NCI-H2196 (cell line): Measurements from ENCODE around the gene LYPD6B.

ENCODE experiments used
- DNase-seq: peaks from one replicate; lab custom pipeline; 2025; ENCODE audit not compliant: unreplicated experiment; lab: John Stamatoyannopoulos, UW

LYPD6B gene

DNA sequence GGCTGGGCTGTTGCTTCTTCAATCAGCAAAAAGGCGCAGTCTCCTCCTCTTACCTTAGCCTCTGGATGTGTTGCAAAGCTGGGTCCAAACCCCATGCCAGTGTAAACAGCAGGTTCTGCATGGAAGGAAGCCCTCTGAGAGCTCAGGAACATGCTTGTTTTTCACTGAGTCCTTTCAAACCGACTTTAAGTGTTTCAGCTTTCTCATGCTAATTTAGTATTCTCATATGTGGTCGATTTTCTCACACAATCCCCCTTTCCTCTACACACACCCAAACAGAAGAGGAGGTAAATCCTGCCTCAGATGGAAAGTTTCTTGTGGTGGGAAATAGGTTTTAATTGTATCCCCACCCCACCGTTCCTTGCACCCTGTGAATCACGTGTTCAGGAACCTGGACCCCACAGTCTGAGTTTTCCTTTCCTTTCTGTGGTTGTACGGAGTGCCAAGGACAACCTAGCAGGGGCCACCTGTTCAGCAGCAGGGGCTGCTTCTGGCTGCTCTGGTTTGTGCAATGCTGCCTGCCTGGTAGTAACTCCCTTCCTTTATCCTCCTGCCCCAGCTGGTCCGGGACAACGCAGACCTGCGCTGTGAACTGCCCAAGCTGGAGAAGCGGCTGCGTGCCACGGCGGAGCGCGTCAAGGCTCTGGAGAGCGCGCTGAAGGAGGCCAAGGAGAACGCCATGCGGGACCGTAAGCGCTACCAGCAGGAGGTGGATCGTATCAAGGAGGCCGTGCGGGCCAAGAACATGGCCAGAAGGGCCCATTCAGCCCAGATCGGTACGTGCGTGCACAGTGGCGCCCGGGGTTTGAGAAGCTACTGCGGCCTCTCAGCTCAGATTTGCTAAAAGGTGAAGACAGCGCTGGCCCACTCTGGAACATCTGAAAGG lies 28.7 kb upstream of the LYPD6B start:
- DNase-seq, result no peak

DNA sequence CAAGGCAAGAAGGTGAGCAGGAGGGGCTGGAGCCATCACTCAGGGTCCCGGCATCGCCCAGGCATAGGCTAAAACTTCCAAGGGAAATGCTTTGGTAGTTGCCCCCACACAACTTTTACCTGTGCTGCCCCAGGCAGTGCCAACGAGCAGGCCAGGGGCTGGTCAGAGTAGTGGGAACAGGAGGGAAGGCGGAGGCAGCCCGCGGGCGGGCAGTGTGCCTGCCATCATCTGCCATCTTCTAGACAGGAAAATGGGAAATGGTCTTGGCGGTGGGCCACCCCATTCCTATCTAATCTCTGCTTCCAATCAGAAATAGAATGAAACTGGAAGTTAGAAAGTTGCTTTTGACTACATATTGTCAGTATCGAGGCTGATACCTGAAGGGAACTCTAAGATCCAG lies 26.0 kb upstream of the LYPD6B start:
- no peak for DNase-seq

DNA sequence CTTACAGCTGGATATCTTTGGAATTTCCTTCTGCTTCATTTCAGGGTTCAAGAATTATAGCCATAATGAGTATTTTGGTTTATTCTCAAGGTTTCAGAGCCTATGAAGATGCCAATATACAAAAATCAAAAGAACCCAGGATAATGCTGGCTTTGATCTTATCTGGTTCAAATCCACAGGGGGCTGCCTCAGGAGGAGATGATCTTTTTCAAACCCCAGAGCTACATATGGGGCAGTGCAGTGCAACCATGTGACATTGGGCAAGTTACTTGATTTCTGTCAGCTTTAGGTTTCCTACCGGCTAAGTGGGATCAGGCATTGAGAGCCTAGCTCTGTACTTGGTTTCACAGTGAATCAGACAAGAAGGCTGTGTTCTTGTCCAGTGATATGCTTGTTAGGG lies 23.0 kb upstream of the LYPD6B start:
- DNase-seq, result no peak

DNA sequence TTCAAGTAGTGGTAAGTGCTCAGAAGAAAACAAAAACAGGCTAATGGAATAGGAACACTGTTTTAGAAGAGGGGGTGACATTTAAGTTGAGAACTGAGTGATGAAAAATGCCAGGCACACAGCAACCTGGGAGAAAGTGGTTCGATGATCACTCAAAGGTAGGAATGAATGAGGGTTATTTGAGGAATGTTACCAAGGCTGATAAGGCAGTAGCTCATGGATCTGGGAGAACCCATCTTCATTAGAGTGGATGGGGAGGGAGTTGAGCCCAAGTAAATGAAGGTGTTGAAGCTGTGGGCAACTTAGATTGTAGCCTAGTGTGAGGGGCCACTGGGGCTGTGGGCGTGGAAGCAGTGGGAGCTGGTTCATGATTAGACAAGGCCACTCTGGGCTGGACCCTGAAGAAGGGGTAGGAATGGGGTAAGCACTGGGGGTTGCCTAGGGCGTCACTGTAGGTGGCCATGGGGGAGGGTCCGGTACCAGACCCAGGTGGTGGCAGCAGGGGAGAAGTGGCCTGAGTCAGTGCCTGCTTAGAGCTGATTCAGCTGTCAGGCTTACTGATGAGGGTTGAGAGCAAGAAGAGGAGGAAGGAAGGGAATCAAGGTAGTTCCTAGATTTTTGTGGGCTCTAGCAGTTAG lies 22.5 kb upstream of the LYPD6B start:
- DNase-seq, result no peak

DNA sequence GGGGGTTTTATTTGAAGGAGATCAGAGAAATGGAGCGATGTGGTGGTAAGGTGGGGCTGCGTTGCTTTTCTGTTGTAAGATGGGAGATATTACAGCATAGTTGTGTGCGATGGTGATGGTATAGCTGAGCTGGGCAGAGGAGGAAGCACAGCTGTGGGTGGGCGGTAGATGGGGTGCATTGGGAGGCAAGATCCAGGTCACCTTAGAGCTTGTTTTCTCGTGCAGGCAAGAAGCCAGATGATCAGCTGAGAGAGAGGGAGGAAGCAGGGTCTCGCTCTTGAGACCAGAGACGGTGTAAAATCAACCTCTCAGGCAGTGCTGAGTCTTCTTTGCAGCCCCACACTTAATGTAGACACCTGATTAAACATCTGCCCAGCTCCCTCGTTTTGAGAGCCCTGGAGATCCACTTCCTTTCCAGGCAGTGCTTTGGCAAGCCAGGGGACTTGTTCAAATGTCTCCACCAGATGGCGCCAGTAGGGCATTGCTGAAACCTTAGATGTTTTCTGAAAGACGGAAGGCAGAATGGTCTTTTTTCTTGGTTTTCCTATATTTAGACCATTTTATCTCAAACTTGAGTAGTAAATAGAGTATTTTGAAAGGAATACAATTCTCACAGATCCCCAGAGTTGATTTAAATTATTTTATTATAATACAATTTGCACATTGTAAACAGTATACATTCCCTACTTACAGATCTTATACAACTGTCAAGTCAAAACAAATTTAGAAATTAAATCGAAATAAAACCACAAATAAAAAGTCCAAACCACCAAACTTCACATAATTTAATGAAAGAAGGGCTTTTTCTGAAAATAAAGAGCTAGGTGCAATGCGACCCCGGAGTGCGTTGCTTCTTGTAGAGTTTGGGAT lies 21.1 kb upstream of the LYPD6B start:
- DNase-seq, result peak; percentile 91

DNA sequence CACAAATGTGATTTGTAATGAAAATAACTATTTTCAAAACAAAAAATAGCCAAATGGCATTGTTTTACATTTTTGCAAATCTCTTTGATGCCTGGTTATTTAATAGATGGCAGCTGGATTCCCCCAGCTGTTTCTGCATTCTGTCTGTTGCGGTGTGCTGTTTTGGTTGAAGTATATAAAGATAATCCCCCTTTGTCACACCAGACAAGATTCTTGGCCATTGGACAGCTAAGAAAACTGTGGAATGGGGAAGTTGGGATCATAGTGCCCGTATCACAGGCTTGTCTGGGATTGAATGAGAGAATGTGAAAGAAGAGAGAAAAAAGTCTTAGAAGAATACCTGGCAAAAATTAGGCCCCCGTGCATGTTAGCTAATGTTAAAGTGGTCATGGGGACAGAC lies 19.5 kb upstream of the LYPD6B start:
- DNase-seq, result no peak

DNA sequence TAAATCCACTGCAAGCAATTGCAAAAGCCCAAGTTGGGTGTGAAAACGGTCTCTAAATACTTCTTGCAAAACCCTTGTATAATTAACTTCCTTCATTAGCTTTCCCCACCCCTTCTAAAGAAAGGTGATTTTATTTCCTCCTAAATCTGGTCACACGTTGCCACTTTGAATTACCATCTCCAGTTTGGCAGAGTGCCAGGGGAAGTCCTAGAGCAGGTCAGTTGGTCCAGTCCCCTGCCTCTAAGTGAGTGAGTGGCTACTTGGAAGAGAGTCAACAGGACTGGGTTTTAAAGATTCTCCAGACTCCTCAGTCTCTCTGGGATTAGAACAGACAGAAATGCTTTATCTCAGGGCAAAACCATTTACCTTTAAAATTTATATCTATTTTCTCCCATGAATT lies 18.7 kb upstream of the LYPD6B start:
- DNase-seq, result peak; percentile 20

DNA sequence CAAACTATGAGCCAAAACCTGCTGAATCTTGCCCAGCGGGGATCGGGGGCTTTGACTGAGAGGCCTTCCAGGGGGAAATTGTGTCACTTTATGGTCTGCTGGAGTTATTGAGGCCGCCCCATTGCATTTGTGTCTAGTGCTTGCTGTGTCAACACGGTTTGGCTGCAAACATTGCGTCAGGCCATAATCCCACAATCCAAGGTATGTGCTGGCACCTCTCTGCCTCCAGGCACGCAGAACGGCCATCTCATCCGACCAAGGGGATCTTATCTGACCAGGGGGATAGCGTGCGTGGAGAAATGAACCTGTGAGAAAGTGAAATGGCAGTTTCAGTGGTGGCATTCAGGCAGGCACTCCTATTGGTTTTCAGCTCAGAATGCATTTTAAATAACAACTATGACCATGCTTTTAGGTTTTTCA lies 18.1 kb upstream of the LYPD6B start:
- no peak for DNase-seq

DNA sequence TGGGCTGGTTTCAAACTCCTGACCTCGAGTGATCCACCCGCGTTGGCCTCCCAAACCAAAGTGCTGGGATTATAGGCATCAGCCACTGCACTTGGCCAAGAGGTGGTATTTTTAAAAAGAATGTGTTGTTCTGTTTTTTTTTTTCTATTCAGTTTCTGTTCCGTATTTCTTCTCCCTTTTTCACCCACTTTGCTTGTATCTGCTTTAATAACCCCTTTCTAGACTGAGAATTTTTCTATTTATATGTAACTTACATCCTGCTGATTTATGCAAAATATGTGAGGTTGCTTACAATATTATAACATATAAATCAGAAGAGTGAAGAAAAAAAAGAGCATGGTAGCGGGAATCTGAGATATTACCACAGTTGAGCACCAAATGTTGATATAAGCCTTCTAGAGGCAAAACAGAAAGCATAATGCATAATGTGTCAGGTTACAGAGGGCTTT lies 17.2 kb upstream of the LYPD6B start:
- DNase-seq, result no peak

DNA sequence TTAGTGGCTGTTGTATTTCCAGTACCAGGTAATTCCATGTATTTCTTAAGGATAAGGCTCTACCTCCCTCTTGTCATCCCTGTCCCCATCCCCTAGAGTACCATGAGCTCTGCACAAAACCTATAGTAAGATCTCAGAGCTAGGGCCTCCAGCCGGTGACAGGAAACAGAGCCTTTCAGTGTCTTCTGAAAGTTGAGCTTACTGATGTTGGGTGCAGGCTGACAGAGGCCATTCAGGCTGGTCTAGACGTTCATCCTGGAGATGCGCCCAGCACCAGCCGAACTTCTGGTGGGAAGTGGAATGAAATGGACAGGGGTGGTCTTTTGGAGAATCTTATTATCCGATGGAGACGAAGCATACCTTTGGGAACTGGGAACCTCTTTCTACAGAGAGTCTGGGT lies 16.7 kb upstream of the LYPD6B start:
- no peak for DNase-seq

DNA sequence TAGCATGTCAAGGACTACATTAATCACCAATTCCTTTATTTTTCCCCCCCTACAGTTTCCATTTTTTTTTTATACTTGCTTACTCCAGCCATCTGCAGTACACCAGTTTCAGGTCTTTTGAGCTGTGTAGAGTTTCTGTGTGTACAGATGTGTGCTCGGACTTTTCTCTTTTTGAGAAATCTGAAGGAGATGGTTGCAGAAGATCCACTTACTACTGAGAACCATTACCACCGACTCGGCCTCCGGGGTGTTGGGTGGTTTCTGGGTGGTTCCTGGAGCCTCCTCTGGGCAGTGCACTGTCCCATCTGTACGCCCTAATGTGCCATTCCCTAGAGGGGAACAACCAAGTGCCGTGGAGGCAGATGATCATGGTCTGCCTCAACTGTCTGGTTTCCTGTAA lies 15.4 kb upstream of the LYPD6B start:
- DNase-seq, result no peak

DNA sequence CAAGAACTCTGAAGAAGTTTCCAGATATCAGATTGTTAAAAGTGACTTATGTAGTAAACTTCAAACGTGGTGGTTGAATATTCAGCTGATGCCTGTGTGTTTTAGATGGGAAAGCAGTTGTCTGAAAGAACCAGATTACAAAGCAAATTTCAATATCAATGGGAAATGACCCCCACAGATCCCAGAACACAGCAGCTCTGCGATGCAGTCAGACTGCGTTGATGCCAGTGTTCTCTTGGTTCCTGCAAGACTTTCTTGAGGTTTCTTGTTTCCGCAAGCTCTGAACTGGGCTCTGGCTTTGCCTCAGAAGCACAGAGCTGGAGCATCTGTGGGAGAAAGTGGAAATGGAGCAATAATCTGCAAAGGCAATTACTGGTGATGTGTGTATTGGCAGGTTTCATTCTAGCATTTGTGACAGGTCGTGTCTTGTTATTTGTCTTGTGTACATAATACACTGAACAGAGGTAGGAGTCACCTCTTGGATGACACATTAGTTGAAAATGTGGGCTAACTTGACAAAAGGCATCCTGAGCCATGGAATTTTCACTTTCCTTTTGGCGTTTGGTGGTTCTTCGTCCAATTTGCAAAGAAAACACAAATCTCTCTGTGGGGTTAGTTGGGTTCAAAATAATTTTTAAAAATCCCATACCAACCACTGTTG lies 10.8 kb upstream of the LYPD6B start:
- no peak for DNase-seq

DNA sequence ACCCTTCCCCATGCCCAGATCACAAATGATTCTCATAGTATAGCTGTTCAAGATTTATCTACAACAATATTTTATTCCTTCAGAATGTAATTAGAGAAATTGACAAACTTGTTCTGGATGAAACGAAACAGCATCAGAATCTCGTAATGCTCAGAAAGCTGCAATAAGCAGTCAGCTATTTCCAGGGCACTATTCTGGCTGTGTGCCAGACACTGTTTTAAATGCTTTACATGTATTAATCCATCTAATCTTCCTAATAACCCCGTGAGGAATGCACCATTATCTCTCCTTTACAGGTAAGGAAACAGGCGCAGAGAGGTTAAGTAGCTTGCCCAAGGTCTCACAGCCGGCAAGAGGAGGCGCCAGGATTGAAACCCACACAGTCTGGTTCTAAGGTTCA lies 10.1 kb upstream of the LYPD6B start:
- no peak for DNase-seq

DNA sequence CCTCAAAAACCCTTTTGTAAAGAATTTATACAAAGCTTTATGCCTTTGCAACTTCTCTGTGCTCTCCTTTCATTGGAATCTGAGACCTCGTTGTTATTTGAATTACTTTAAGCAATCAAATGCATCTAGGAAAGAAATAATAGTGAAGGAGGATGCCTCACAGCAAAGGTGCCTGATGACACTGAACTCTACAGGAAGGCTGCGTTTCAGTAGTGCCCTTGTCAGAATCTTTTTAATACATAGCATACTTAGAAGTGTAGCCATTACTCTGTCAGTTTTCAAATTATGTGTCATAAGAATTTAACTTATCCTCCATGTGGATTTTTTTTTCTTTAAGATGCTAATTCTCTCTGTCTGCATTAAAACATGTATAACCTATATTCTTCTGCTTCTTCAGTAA lies 9.6 kb upstream of the LYPD6B start:
- DNase-seq, result no peak

DNA sequence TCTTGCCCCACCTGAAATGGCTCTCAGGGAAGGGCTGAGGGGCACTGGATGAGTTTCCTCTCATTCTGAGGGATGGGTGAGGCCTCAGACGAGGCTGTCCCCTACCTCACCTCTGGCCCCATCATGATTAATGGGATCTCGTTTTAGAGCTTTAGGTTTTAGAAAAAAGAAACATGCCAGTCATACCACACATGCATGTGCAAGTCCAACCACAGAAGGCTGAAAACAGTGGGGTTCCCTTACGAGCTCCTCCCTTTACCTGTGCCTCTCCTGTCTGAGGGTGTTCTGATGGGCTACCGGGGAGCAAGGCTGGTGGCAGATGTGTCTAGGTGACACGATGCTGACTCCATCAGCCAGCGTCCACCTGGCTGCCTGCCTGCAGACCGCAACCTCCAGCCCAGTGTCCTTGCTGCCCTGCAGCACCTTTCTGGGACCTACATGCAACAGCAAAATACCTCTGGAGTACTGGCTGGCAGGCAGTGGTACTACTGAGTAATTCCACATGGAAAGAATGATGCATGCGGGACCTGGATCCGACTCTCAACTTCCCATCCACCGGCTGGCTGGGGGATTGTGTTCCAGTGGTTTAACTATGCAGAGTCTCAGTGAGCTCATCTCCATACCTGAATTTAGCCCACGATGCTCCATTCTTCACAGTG lies 9.1 kb upstream of the LYPD6B start:
- no peak for DNase-seq

DNA sequence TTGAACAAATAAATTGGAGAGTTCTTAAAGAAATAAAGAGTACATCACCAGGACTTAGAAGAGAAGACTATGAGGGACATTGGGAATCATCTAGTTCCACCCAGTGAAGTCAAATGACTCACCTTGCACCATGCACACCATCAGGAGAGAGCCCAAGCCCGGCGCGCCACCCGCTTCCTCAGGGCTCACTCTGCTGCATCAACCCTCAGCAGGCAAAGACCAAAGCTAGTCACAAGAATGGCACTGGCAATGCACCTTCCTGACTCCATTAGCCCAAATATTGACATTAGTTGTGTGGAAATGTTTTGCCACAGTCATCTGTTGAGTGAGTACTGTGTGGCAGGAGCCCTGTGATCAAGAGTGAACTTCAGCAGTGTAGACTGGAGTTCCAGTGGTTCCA lies 7.1 kb upstream of the LYPD6B start:
- DNase-seq, result no peak

DNA sequence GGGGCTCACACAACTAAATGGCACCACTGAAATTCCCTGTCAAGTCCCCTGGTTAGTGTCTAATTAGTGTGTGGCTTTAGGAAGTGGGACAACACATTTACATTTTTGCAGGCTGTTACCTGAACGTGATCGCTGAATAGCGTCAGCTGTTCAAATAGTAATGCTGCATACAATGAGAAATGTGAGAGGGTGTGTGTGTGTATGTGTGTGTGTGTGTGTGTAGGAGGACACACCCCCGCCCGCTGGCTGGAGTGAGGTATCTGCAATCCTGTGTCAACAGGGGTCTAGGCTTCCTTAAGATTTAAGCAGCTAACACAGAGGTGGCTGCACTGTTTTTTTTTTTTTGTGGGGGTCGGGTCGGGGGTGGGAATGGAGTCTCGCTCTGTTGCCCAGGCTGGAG lies 4.8 kb upstream of the LYPD6B start:
- peak; percentile 61 for DNase-seq

DNA sequence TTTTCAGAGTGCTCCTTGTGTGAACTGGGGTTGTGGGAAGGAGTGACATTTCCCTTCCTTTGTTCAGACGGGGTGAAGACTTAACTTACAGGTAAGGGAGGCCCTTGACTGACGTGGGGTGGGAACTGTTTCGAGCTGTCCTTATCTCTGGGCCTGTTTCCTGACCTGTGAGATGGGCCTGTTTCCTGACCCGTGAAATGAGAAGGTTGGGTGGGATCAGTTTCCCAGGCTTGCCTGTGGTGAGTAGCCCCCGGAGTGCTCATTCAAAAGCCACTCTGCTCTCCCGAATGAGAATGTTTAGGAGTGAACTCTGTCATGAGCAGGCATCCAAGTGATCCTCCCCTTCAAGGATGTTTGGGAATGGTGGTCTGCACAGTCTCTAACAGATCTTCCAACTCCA lies 4.1 kb upstream of the LYPD6B start:
- no peak for DNase-seq

DNA sequence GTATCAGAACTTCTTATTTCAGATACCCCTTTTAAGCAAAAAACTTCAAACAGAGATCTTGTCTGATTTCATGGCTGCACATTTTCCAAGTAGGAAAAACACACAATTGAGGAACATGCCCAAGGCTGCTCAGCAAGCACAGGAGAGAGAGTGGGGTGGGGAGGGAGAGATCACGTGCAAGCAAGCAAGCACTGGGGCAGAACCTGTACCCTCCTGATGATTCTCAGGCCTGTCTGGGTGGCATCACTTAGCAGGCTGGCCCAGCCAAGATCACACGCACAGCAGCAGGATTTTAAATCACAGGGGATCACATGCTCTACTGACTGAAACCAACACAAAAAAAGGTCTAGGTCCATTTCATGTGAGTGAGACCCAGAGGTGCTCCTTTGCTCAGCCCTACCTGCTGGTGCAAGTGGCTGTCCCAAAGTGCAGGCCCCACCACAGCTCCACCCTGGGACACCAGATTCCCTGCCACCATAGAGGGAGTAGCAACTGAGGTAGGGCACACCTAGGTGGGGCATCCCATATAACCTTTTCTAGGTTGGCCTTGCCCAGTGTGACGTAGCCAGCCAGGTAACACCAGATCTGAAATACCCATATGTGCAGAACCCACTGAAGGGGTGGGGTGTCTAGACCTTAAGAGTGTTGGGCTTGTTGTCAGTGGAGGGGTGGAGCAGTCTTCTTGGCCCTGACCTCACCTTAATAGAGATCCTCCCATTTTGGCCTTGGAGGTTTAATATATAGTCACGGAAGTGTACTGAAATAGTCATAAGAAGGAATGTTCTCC lies 1.8 kb upstream of the LYPD6B start:
- DNase-seq, result no peak

DNA sequence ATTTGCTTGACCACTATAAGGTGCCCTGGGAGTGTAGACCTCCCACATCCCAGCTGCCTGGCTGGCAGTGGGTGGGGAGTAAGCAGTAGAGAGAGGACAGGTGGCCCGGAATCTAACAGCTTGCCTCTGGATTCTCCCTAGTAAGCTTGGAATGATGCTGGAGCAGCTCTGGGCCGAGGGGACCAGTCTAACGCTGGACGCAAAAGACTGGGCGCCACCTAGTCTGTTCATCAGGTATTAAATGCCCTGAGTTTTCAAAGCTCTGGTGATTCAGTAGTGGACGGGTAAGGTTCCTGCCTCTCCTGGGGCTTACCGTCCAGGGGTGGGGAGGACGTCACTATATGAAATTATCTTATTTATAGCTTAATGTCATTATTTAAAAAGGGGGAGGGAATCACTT lies 648 bp upstream of the LYPD6B start:
- DNase-seq, result peak; percentile 45
